ENCODE measurements around the gene ZNF316. TPM values are rescaled to one million over a fixed set of nuclear protein-coding genes. Genes with fewer than 3 reads are reported as not detected.
"Not testable (repeated sequence)": the region's sequence is repeated elsewhere in the genome, so short reads cannot be mapped to it uniquely, and the experiment has no call there.

The ZNF316 gene
- total RNA-seq, 1 donor from 2014 or later = 60.3 TPM

GRCh38 chr7:6658618-6659345 lies 21.7 kb downstream of the ZNF316 start:
- DNase-seq (ENCODE audit: low spot score in 2 of 2) = no peak
- no peaks in the 10 kb centered on the region for H3K4me1 ChIP-seq

DNA sequence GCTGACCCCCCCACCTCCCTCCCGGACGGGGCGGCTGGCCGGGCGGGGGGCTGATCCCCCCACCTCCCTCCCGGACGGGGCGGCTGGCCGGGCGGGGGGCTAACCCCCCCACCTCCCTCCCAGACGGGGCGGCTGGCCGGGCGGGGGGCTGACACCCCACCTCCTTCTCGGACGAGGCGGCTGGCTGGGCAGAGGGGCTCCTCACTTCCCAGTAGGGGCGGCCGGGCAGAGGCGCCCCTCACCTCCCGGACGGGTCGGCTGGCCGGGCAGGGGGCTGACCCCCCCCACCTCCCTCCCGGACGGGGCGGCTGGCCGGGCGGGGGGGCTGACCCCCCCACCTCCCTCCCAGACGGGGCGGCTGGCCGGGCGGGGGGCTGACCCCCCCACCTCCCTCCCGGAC lies 33.7 kb downstream of the ZNF316 start:
- H3K36me3 ChIP-seq; H3K4me1 ChIP-seq; H3K27me3 ChIP-seq; H3K4me3 ChIP-seq; intact Hi-C loops (cut with DNase I); DNase-seq (ENCODE audit: low spot score in 2 of 2); H3K27ac ChIP-seq: not testable (repeated sequence)
- peaks cover 26 to 56% of the 10 kb centered on the region in 2 donors for H3K9me3 ChIP-seq

More at GRCh38 chr7:6658618-6659345, 21.7 kb downstream of the ZNF316 start:
- H3K27me3 ChIP-seq = no peaks in the 10 kb centered on the region
- H3K4me3 ChIP-seq = no peak overlapping the region
- H3K27ac ChIP-seq = no peak overlapping the region
- TF ChIP-seq, protein P1, sequence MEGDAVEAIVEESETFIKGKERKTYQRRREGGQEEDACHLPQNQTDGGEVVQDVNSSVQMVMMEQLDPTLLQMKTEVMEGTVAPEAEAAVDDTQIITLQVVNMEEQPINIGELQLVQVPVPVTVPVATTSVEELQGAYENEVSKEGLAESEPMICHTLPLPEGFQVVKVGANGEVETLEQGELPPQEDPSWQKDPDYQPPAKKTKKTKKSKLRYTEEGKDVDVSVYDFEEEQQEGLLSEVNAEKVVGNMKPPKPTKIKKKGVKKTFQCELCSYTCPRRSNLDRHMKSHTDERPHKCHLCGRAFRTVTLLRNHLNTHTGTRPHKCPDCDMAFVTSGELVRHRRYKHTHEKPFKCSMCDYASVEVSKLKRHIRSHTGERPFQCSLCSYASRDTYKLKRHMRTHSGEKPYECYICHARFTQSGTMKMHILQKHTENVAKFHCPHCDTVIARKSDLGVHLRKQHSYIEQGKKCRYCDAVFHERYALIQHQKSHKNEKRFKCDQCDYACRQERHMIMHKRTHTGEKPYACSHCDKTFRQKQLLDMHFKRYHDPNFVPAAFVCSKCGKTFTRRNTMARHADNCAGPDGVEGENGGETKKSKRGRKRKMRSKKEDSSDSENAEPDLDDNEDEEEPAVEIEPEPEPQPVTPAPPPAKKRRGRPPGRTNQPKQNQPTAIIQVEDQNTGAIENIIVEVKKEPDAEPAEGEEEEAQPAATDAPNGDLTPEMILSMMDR (IDR thresholded peaks at IDR 0.05) = no peak
- no peaks in the 10 kb centered on the region for H3K9me3 ChIP-seq
- peaks cover 12 to 20% of the 10 kb centered on the region in 2 donors for H3K36me3 ChIP-seq
- intact Hi-C loops (cut with DNase I) = no loop called here

GRCh38 chr7:6675807-6676405 lies 38.8 kb downstream of the ZNF316 start:
- Histone ChIP-seq H3K4me3 (no peak overlapping the region), H3K36me3 (no peaks in the 10 kb centered on the region), H3K27me3 (no peaks in the 10 kb centered on the region), H3K27ac (no peak overlapping the region), H3K4me1 (no peaks in the 10 kb centered on the region), H3K9me3 (peaks cover 74 to 90% of the 10 kb centered on the region in 2 donors)
- DNase-seq (ENCODE audit: low spot score in 2 of 2) = no peak
- intact Hi-C loops (cut with DNase I) = no loop called here
- TF ChIP-seq, protein P1 (IDR thresholded peaks at IDR 0.05) = no peak

- no peaks in the 10 kb centered on the region for H3K4me1 ChIP-seq
- H3K27me3 ChIP-seq = no peaks in the 10 kb centered on the region
- peaks cover 97 to 100% of the 10 kb centered on the region in 2 donors for H3K9me3 ChIP-seq
- TF ChIP-seq, protein P1 (IDR thresholded peaks at IDR 0.05) = no peak
- intact Hi-C loops (cut with DNase I) = no loop called here
- no peak for DNase-seq (ENCODE audit: low spot score in 2 of 2)
- no peak overlapping the region for H3K4me3 ChIP-seq
- no peaks in the 10 kb centered on the region for H3K36me3 ChIP-seq
- H3K27ac ChIP-seq = no peak overlapping the region
Observed at GRCh38 chr7:6680146-6680545, 43.0 kb downstream of the ZNF316 start.

DNA sequence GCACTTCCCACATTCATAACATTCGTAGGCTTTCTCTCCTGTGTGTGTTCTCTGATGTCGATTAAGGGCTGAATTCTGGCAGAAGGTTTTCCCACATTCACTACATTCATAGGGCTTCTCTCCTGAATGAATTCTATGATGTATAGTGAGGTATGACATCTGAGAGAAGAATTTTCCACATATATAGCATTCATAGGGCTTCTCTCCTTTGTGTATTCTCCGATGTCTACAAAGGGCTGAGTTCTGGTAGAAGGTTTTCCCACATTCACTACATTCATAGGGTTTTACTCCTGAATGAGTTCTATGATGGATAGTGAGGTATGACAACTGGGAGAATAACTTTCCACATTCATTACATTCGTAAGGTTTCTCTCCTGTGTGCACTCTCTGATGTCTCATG lies 54.0 kb downstream of the ZNF316 start:
- Histone ChIP-seq H3K9me3 (peaks cover 97 to 100% of the 10 kb centered on the region in 2 donors), H3K27ac (no peak overlapping the region), H3K4me1 (no peaks in the 10 kb centered on the region), H3K4me3 (no peak overlapping the region), H3K36me3 (peaks cover 96 to 100% of the 10 kb centered on the region in 2 donors), H3K27me3 (no peaks in the 10 kb centered on the region)
- DNase-seq (ENCODE audit: low spot score in 2 of 2) = no peak
- TF ChIP-seq, protein P1 (IDR thresholded peaks at IDR 0.05) = no peak
- intact Hi-C loops (cut with DNase I) = no loop called here

GRCh38 chr7:6691609-6692106 lies 54.5 kb downstream of the ZNF316 start:
- no peak overlapping the region for H3K27ac ChIP-seq
- peak overlapping the region in 1 of 2 donors; percentile 3 for H3K4me3 ChIP-seq
- intact Hi-C loops (cut with DNase I) = no loop called here
- peaks cover 97 to 100% of the 10 kb centered on the region in 2 donors for H3K9me3 ChIP-seq
- no peaks in the 10 kb centered on the region for H3K4me1 ChIP-seq
- no peaks in the 10 kb centered on the region for H3K27me3 ChIP-seq
- TF ChIP-seq, protein P1 (IDR thresholded peaks at IDR 0.05) = no peak
- peaks cover 97 to 100% of the 10 kb centered on the region in 2 donors for H3K36me3 ChIP-seq
- no peak for DNase-seq (ENCODE audit: low spot score in 2 of 2)
